A673 (cell line): ENCODE measurements around the gene EMC6. TPM values are rescaled to one million over a fixed set of nuclear protein-coding genes. Genes with fewer than 3 reads are reported as not detected.

Experiments
- BruUV-seq: library from RNA; stranded (reverse); fragments of 400-500 nt; replicated peaks from 2 replicates; lab custom pipeline; 2021; lab: Mats Ljungman, UMichigan
- CTCF ChIA-PET: fragments of 300-600 bp; sonication (Branson Sonifier 250); formaldehyde crosslinking; loops from one replicate; lab custom pipeline; 2022; ENCODE audit warnings: antibody characterized with exemption; lab: Charles Lee
- POLR2A ChIA-PET: fragments of 300-600 bp; sonication (Branson Sonifier 250); formaldehyde crosslinking; loops from one replicate; lab custom pipeline; 2022; ENCODE audit warnings: antibody characterized with exemption; ENCODE audit not compliant: low non-redundant PET; lab: Charles Lee
- DNase-seq: peaks from one replicate; pipeline ENCODE4 v3.0.0-alpha.2; 2015; ENCODE audit warnings: low spot score
- H3K27ac ChIP-seq: fragments of 200-600 bp; sonication (generic); 2 replicates; pipeline ENCODE4 v1.5.1; 2016; ENCODE audit warnings: mixed run types, low read depth, mild to moderate bottlenecking, mixed read lengths, antibody characterized with exemption, low read length; ENCODE audit not compliant: poor library complexity, severe bottlenecking
- H3K27me3 ChIP-seq: fragments of 200-600 bp; sonication (generic); replicated peaks from 2 replicates; pipeline ENCODE4 v1.6.1; 2017; ENCODE audit warnings: mixed run types, low read depth, mild to moderate bottlenecking, mixed read lengths, antibody characterized with exemption, low read length; ENCODE audit not compliant: insufficient read depth, poor library complexity
- H3K36me3 ChIP-seq: fragments of 200-600 bp; sonication (generic); 2 replicates; pipeline ENCODE4 v1.6.1; 2016; ENCODE audit warnings: mixed run types, mild to moderate bottlenecking, mixed read lengths, antibody characterized with exemption, low read length; ENCODE audit not compliant: insufficient read depth, poor library complexity, severe bottlenecking
- H3K4me1 ChIP-seq: fragments of 200-600 bp; sonication (generic); 2 replicates; pipeline ENCODE4 v1.6.1; 2017; ENCODE audit warnings: mixed run types, mild to moderate bottlenecking, mixed read lengths, antibody characterized with exemption, low read length; ENCODE audit not compliant: insufficient read depth, poor library complexity, severe bottlenecking
- H3K4me3 ChIP-seq: fragments of 200-600 bp; sonication (generic); 2 replicates; pipeline ENCODE4 v1.5.1; 2016; ENCODE audit warnings: low read depth, mixed run types, mild to moderate bottlenecking, mixed read lengths, low read length; ENCODE audit not compliant: poor library complexity, severe bottlenecking
- H3K9me3 ChIP-seq: fragments of 200-600 bp; sonication (generic); 2 replicates; pipeline ENCODE4 v1.6.1; 2016; ENCODE audit warnings: mixed run types, low read depth, mild to moderate bottlenecking, mixed read lengths, antibody characterized with exemption, low read length; ENCODE audit not compliant: poor library complexity, severe bottlenecking
- EZH2 ChIP-seq: fragments of 200-600 bp; sonication (generic); IDR thresholded peaks from 2 replicates; pipeline ENCODE4 v1.6.1; 2017; ENCODE audit warnings: borderline replicate concordance, low read depth, mild to moderate bottlenecking, mixed read lengths, antibody characterized with exemption, low read length; ENCODE audit not compliant: poor library complexity, severe bottlenecking
- intact Hi-C: fragments of 100-400 bp; cut with micrococcal nuclease; formaldehyde crosslinking; loops from one replicate; pipeline ENCODE4 v1.10.0; 2022; ENCODE audit not compliant: unreplicated experiment
- total RNA-seq: library from RNA; stranded (reverse); gene quantifications from 2 replicates; pipeline ENCODE4 v1.2.3, GENCODE V29; 2021
- TF ChIP-seq, protein P1 (sequence below): fragments of 300-800, 200-600 bp; sonication (generic); conservative IDR thresholded peaks from 2 replicates; pipeline ENCODE4 v1.5.1; 2017; ENCODE audit warnings: low read depth, mild to moderate bottlenecking, antibody characterized with exemption, low read length, moderate library complexity, mixed read lengths

Gene EMC6
- total RNA-seq, 1 experiment from 2014 or later: 70.9 TPM

DNA sequence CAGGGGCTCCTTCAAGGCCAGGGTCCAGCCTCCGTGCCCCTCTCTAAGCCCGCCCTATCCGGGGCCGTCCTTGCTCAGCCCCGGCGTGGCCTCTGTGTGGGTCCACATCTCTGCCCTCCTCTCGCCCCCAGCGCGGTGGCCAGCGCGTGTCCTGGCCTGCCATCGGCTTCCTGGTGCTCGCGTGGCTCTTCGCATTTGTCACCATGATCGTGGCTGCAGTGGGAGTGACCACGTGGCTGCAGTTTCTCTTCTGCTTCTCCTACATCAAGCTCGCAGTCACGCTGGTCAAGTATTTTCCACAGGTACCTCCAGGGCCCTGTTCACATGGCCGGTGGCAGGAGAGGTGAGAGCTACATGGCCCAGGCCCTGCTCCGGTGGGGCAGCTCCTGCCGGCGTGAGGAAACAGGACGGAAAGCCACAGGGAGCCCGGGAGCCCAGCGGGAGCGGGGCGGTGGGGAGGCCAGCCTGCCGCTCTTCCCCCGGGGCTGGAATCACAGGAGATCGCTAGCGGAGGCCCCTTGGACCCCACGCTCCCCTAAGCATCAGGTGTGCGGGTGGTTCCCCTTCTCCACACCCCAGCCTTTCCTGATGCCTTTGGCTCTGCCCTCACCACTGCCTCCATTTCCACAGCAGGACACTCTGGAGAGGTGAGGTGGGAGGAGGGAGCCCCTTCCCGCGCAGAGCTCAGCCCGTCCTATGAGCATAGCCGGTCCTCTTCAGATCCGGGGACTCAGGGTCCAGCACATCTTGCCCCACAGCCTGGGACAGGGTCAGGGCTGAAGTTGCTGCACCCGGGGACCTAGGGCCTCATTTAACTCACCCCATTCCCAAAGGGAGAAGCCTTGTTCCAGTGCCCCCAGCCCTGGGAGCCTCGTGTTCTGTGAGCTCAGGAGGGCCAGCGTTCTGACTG is 10.5 kb upstream of the EMC6 start:
- ChIA-PET CTCF (no interaction called here), POLR2A (no interaction called here)
- Histone ChIP-seq H3K36me3 (peaks cover 3% of the 10 kb centered on the region), H3K27me3 (no peaks in the 10 kb centered on the region), H3K27ac (no peak overlapping the region), H3K4me1 (no peaks in the 10 kb centered on the region), H3K9me3 (no peaks in the 10 kb centered on the region), H3K4me3 (no peak overlapping the region)
- TF ChIP-seq, protein P1, sequence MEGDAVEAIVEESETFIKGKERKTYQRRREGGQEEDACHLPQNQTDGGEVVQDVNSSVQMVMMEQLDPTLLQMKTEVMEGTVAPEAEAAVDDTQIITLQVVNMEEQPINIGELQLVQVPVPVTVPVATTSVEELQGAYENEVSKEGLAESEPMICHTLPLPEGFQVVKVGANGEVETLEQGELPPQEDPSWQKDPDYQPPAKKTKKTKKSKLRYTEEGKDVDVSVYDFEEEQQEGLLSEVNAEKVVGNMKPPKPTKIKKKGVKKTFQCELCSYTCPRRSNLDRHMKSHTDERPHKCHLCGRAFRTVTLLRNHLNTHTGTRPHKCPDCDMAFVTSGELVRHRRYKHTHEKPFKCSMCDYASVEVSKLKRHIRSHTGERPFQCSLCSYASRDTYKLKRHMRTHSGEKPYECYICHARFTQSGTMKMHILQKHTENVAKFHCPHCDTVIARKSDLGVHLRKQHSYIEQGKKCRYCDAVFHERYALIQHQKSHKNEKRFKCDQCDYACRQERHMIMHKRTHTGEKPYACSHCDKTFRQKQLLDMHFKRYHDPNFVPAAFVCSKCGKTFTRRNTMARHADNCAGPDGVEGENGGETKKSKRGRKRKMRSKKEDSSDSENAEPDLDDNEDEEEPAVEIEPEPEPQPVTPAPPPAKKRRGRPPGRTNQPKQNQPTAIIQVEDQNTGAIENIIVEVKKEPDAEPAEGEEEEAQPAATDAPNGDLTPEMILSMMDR: no peak
- TF ChIP-seq EZH2: no peak
- no TSS peak for BruUV-seq
- intact Hi-C loops: no loop called here
- no peak for DNase-seq

DNA sequence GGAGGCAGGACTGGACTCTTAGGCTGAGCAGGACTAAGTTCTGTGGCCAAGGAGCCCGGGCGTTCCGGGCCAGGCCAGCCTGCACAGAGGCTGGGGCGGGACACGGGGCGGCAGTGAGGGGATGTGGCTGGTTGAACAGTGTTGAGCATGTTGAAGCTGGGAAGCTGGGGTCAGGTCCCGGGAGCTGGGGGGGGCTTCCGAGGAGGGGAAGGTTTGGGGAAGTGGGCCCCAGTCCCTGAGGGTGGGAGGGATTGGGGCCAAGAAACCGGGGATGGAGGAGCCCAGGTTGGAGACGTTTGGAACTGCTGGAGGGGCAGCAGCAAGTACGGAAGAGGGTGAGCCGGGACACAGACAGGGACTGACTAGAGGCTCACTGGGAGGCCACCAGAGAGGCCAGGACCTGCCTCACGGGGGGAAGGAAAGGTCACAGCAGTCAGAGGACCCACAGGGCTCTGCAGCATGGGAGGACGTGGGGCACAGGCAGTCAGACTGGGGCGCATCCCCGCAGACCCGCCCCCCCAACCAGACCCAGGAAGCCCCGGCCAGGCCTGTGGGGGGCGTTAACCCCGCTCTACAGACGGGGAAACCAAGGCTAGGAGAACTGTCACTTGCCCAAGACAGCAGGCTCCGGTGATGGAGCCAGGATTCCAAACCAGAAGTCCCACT is 9.7 kb upstream of the EMC6 start:
- CTCF ChIA-PET: no interaction called here
- POLR2A ChIA-PET: no interaction called here

DNA sequence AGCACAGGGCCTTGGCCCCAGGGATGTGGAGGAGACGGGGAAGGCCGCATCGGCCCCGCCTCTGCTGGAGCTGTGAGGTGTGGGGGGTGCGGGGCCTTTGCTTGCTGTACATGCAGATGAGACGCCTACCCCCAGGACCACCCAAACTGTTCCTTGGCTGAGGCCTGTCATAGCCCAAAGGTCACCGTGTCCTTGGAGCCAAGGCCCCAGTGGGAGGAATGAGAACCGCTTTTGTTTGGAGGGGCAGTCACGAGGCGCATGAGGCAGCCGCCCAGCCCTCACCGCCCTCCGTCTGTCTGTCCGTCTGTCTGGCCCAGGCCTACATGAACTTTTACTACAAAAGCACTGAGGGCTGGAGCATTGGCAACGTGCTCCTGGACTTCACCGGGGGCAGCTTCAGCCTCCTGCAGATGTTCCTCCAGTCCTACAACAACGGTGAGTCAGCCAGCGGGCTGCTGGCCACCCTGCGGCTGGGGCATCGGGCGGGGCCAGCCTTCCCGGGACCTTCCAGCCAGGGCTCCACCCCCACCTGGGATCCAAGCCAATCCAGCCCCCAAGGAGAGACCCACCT is 9.0 kb upstream of the EMC6 start:
- Histone ChIP-seq H3K9me3 (no peaks in the 10 kb centered on the region), H3K4me3 (no peak overlapping the region), H3K27ac (no peak overlapping the region), H3K4me1 (no peaks in the 10 kb centered on the region), H3K36me3 (peaks cover 13% of the 10 kb centered on the region), H3K27me3 (no peaks in the 10 kb centered on the region)
- CTCF ChIA-PET: no interaction called here
- TF ChIP-seq, protein P1: no peak
- TF ChIP-seq EZH2: no peak
- no TSS peak for BruUV-seq
- POLR2A ChIA-PET: no interaction called here
- DNase-seq: no peak
- intact Hi-C loops: no loop called here

More for the DNA sequence above, 9.7 kb upstream of the EMC6 start:
- no TSS peak for BruUV-seq
- intact Hi-C loops: no loop called here
- Histone ChIP-seq H3K36me3 (peaks cover 8% of the 10 kb centered on the region), H3K4me3 (no peak overlapping the region), H3K4me1 (no peaks in the 10 kb centered on the region), H3K27me3 (no peaks in the 10 kb centered on the region), H3K27ac (no peak overlapping the region), H3K9me3 (no peaks in the 10 kb centered on the region)
- TF ChIP-seq, protein P1: no peak
- TF ChIP-seq EZH2: no peak
- DNase-seq: no peak
